ENCODE data around the gene NRCAM. TPM values are rescaled to one million over a fixed set of nuclear protein-coding genes. Genes with fewer than 3 reads are reported as not detected.

NRCAM gene
- total and polyA plus RNA-seq, 10 of the 15 experiments (the other 5 are each of a cell fraction or from before 2014, with no cell fraction given), result 0.30 to 2.0 (median 1.0) TPM

DNA sequence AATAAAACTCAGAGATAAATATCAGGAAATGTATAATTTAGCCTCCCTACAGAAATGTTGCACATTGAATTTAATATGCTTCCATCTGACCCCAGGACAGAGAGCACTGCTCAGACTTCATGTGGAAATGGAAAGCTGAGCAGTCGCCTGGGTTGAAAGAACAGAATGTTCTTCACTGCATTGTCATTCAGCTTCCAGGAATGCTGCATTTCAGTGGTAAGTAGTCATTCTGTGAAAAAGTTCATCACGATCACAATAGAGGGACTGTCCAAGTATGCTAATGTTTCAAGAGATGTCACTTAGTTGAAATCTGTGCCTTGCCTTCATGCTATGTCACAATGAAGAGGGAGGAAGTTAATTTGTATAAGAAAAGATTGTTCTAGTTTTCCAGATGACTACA, 147.3 kb downstream of the NRCAM start (continued):
- TF ChIP-seq, protein P1, sequence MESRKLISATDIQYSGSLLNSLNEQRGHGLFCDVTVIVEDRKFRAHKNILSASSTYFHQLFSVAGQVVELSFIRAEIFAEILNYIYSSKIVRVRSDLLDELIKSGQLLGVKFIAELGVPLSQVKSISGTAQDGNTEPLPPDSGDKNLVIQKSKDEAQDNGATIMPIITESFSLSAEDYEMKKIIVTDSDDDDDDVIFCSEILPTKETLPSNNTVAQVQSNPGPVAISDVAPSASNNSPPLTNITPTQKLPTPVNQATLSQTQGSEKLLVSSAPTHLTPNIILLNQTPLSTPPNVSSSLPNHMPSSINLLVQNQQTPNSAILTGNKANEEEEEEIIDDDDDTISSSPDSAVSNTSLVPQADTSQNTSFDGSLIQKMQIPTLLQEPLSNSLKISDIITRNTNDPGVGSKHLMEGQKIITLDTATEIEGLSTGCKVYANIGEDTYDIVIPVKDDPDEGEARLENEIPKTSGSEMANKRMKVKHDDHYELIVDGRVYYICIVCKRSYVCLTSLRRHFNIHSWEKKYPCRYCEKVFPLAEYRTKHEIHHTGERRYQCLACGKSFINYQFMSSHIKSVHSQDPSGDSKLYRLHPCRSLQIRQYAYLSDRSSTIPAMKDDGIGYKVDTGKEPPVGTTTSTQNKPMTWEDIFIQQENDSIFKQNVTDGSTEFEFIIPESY (IDR thresholded peaks at IDR 0.05), result no peak
- TF ChIP-seq, protein P2, sequence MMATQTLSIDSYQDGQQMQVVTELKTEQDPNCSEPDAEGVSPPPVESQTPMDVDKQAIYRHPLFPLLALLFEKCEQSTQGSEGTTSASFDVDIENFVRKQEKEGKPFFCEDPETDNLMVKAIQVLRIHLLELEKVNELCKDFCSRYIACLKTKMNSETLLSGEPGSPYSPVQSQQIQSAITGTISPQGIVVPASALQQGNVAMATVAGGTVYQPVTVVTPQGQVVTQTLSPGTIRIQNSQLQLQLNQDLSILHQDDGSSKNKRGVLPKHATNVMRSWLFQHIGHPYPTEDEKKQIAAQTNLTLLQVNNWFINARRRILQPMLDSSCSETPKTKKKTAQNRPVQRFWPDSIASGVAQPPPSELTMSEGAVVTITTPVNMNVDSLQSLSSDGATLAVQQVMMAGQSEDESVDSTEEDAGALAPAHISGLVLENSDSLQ (IDR thresholded peaks at IDR 0.05), result peak; percentile 34; the same call in 1 of the 2 replicates
- TF ChIP-seq, protein P3, sequence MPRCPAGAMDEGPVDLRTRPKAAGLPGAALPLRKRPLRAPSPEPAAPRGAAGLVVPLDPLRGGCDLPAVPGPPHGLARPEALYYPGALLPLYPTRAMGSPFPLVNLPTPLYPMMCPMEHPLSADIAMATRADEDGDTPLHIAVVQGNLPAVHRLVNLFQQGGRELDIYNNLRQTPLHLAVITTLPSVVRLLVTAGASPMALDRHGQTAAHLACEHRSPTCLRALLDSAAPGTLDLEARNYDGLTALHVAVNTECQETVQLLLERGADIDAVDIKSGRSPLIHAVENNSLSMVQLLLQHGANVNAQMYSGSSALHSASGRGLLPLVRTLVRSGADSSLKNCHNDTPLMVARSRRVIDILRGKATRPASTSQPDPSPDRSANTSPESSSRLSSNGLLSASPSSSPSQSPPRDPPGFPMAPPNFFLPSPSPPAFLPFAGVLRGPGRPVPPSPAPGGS (IDR thresholded peaks at IDR 0.05; ENCODE audit: borderline replicate concordance, insufficient read depth, low read depth, low read length, poor library complexity, severe bottlenecking), result no peak
- TF ChIP-seq YBX1 (IDR thresholded peaks at IDR 0.05) (no peak), FOXM1 (IDR thresholded peaks at IDR 0.05; ENCODE audit: low read depth, low read length) (peak; percentile 24; the same call in 1 of the 2 replicates), GATAD2B (conservative IDR thresholded peaks at IDR 0.05; ENCODE audit: low read depth) (no peak), EZH2 (IDR thresholded peaks at IDR 0.05; ENCODE audit: borderline replicate concordance, control insufficient read depth, low read depth, low read length) (no peak), RAD51 (IDR thresholded peaks at IDR 0.05) (no peak), IKZF1 (conservative IDR thresholded peaks at IDR 0.05) (0 out of 2 replicates have a peak, but pooled peaks have one; percentile 21), ATF7 (IDR thresholded peaks at IDR 0.05; ENCODE audit: low read depth) (0 out of 2 replicates have a peak, but pooled peaks have one; percentile 13), BACH1 (IDR thresholded peaks at IDR 0.05; ENCODE audit: borderline replicate concordance) (no peak; the same call in 1 of the 2 replicates), RUNX3 (IDR thresholded peaks at IDR 0.05; ENCODE audit: low read length) (peak; percentile 42; the same call in 1 of the 2 replicates), TCF7 (IDR thresholded peaks at IDR 0.05; ENCODE audit: borderline replicate concordance) (peak; percentile 14; the same call in 1 of the 2 replicates), IKZF2 (IDR thresholded peaks at IDR 0.05) (peak in 1 of 2 experiments; percentile 35; a peak in 2 of 4 replicates), MTA3 (IDR thresholded peaks at IDR 0.05; ENCODE audit: borderline replicate concordance, low read length) (no peak), IRF4 (IDR thresholded peaks at IDR 0.05; ENCODE audit: low read depth, low read length) (peak; percentile 70; the same call in 1 of the 2 replicates), JUNB (IDR thresholded peaks at IDR 0.05) (peak; percentile 66), CHD4 (IDR thresholded peaks at IDR 0.05) (no peak), CREB1 (IDR thresholded peaks at IDR 0.05; ENCODE audit: low read depth) (0 out of 2 replicates have a peak, but pooled peaks have one; percentile 23), SUZ12 (IDR thresholded peaks at IDR 0.05; ENCODE audit: unreplicated experiment) (no peak), ZNF217 (IDR thresholded peaks at IDR 0.05) (peak; percentile 27; the same call in 1 of the 2 replicates)
- TF ChIP-seq, protein P4, sequence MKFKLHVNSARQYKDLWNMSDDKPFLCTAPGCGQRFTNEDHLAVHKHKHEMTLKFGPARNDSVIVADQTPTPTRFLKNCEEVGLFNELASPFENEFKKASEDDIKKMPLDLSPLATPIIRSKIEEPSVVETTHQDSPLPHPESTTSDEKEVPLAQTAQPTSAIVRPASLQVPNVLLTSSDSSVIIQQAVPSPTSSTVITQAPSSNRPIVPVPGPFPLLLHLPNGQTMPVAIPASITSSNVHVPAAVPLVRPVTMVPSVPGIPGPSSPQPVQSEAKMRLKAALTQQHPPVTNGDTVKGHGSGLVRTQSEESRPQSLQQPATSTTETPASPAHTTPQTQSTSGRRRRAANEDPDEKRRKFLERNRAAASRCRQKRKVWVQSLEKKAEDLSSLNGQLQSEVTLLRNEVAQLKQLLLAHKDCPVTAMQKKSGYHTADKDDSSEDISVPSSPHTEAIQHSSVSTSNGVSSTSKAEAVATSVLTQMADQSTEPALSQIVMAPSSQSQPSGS (IDR thresholded peaks at IDR 0.05; ENCODE audit: low read length), result peak; percentile 51; the same call in 1 of the 2 replicates
- TF ChIP-seq, protein P5, sequence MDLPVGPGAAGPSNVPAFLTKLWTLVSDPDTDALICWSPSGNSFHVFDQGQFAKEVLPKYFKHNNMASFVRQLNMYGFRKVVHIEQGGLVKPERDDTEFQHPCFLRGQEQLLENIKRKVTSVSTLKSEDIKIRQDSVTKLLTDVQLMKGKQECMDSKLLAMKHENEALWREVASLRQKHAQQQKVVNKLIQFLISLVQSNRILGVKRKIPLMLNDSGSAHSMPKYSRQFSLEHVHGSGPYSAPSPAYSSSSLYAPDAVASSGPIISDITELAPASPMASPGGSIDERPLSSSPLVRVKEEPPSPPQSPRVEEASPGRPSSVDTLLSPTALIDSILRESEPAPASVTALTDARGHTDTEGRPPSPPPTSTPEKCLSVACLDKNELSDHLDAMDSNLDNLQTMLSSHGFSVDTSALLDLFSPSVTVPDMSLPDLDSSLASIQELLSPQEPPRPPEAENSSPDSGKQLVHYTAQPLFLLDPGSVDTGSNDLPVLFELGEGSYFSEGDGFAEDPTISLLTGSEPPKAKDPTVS (IDR thresholded peaks at IDR 0.05; ENCODE audit: low read depth, low read length), result no peak
